Right renal cortex interstitium (tissue), 3 donors: Measurements from ENCODE around the gene ARG2. TPM values are rescaled to one million over a fixed set of nuclear protein-coding genes. Genes with fewer than 3 reads are reported as not detected.
A peak's percentile ranks its signal among the peaks of the same experiment; 100 is the strongest.

ENCODE experiments used
- DNase-seq, 3 donors: peaks; one replicate each; pipeline ENCODE4 v3.0.0-alpha.2; 2013; ENCODE audit warnings: low read depth in 3 of 3, low spot score in 2 of 3
- polyA plus RNA-seq, 3 donors: library from polyadenylated mRNA; unstranded; fragments of 120-200 nt; gene quantifications; one replicate each; pipeline ENCODE4 v1.2.1, GENCODE V29; 2013; ENCODE audit not compliant: insufficient read length in 3 of 3

The ARG2 gene
- polyA plus RNA-seq, 3 donors: 9.5 to 13.8 (median 11.9) TPM

GRCh38 chr14:67674480-67675218, 54.9 kb downstream of the ARG2 start, which contains the start of gene VTI1B:
TSS of gene VTI1B (minus strand) at chr14:67674632. CDS start at chr14:67674489, 143 bp downstream.
- peak; percentile 75 to 81 (median 75) for DNase-seq

DNA sequence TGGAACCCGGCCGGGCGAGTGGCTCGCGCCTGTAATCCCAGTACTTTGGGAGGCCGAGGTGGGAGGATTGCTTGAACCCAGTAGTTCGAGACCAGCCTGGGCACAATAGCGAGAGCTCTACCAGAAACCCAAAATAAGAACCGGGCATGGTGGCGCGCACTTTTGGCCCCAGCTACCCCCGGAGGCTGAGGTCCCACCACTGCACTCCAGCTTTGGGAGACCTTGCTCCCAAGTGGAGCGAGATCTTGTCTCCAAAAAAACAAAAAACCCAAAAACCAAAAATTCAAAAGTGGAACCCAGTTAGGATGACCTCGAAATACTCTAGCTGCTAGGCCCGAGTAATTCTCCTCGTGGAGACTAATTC, 55.5 kb downstream of the ARG2 start:
- DNase-seq: no peak

DNA sequence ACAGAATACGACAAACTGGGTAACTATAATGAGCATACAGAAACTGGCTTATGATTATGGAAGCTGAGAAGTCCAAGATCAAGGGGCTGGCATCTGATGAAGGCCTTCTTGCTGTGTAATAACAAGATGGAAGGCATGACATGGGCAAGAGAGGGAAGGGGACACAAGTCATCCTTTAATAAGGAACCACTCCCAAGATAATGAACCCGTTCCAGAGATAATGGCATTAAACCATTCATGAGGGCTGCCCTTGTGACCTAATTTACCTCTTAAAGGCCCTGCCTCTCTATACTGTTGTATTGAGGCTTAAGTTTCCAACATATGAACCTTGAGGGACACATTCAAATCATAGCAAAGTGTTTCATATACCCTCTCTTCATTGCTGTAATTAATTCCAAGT, 59.3 kb downstream of the ARG2 start:
- no peak for DNase-seq

DNA sequence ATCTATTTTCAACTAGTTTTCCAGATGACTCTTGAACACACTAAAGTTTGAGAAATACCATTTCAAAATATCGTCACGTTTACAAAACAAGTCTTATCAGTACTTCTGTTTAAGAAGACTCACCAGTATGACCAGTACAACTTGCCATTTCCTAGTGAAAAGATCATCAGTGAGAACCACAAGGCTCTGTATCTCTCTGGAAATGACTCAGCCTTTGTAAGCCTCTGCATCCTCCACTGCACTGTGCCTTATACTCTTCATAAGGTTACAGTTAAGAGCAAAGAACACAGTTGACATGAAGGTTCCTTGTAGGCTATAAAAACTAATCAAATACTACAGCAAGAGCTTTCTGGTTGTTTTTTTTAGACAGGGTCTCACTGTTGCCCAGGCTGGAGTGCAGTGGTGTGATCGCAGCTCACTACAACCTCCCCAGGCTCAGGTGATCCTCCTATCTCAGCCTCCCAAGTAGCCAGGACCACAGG, 60.4 kb downstream of the ARG2 start:
- no peak for DNase-seq

GRCh38 chr14:67680941-67681340, 61.2 kb downstream of the ARG2 start:
- DNase-seq: no peak

- DNase-seq: no peak
These were observed 64.1 kb downstream of the ARG2 start for GRCh38 chr14:67683842-67684241.

GRCh38 chr14:67690011-67690410, 70.3 kb downstream of the ARG2 start:
- DNase-seq: no peak

DNA sequence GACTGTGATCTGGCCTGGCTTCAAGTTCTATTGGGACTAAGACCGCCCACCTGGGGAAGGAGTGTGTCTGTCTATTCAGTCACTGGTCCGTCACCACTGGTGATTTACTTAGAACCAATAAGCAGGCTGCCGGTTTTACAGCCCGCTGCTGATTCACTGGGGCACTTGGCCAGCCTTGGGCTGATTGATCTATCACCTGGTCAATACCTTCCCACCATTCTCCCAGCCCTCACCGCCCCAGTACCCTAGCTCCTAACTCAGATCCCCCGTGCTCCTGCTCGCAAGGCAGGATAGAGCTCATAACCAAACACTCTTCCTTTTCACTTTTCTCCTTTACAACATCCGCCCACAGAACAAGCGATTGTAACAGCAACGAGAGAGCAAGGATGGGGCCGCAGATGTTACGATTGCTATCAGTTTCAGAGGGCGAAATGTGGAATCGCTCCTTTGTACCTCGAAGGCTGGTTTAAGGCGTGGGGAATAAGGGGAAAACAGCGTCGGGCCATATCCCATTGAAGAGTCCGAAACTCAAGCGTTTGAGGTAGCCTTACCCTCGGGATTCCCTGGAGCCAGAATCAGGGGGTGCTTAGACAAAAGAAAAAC, 75.2 kb downstream of the ARG2 start:
- DNase-seq: peak in 2 of 3 donors; percentile 47 to 53

- peak in 2 of 3 donors; percentile 65 to 85 for DNase-seq
These were observed 75.8 kb downstream of the ARG2 start, which contains the start of gene RDH11 for GRCh38 chr14:67695394-67695949. TSS of gene RDH11 (minus strand) at chr14:67695764. CDS start at chr14:67695703, 61 bp downstream.

DNA sequence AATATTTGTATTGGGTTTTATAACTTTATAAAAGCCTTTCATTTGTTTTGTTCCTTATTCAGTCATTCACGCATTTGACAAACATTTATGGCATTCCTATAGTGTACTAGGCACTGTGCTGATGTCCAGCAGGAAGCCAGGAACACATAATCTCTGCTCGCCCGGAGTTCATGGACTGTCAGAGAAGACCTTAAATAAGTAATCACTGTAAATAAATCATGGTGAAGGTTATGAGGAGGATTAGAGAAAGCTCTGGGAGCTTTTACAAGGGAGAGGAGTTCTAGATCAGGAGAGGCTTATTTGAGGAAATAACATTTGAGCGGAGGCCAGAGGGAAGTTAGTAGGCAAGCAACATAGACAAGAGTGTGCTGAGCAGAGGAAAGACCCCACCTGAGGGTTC, 77.3 kb downstream of the ARG2 start:
- DNase-seq: no peak

DNA sequence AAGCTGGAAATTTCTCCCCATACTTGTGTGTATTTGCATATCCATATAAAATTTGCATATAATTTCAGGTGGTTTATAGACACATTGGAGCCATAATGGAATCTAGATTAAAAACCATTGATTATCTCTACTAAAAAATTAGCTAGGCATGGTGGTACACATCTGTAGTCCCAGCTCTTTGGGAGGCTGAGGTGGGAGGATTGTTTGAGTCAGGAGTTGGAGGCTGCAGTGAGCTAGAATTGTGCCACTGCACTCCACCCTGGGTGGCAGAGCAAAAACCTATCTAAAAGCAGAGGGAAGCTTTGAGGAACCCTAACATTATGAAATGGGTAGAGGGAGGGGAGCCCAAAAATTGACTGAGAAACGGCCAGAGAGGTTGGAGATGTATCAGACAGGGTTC, 78.5 kb downstream of the ARG2 start:
- no peak for DNase-seq

Other genes starting within 250 kb of the ARG2 start
- 1 to 10 TPM; 1.9 to 2.4 (median 2.0) TPM for gene PLEK2, start 207.8 kb upstream of the ARG2 start, polyA plus RNA-seq
- gene TMEM229B, start 131.2 kb upstream of the ARG2 start, polyA plus RNA-seq: 1 to 10 TPM; 2.6 to 3.4 (median 3.0) TPM
- 10 to 100 TPM; 37.5 to 44.3 (median 40.1) TPM for gene PLEKHH1, start 86.6 kb upstream of the ARG2 start, polyA plus RNA-seq
- gene PIGH, start 19.7 kb upstream of the ARG2 start, polyA plus RNA-seq: 10 to 100 TPM; 44.7 to 48.9 (median 44.9) TPM
- gene VTI1B, start 54.7 kb downstream of the ARG2 start, polyA plus RNA-seq: 100 to 1,000 TPM; 126 to 131 (median 128) TPM
- gene RDH11, start 75.8 kb downstream of the ARG2 start, polyA plus RNA-seq: 100 to 1,000 TPM; 123 to 131 (median 125) TPM
- gene RDH12, start 82.0 kb downstream of the ARG2 start, polyA plus RNA-seq: under 1 TPM; 0.26 to 0.38 (median 0.31) TPM
- 10 to 100 TPM; 15.4 to 15.7 (median 15.5) TPM for gene ZFYVE26, start 196.7 kb downstream of the ARG2 start, polyA plus RNA-seq
- 10 to 100 TPM; 11.3 to 11.9 (median 11.6) TPM for gene RAD51B, start 199.9 kb downstream of the ARG2 start, polyA plus RNA-seq